Liver (tissue), 9 donors: ENCODE measurements around the gene SZT2. TPM values are rescaled to one million over a fixed set of nuclear protein-coding genes. Genes with fewer than 3 reads are reported as not detected.

ENCODE experiments used
- DNase-seq: peaks from one replicate; pipeline ENCODE4 v3.0.0-alpha.2; 2017; ENCODE audit warnings: low spot score
- H3K27ac ChIP-seq, 2 donors: one replicate each; pipeline ENCODE4 v1.7.0; 2013; ENCODE audit warnings: inconsistent platforms in 2 of 2, low read length in 2 of 2, control low read depth in 1 of 2, low read depth in 1 of 2, mild to moderate bottlenecking in 1 of 2
- H3K27me3 ChIP-seq, 4 donors: one replicate each; pipeline versions ENCODE4 v1.6.1 to v1.7.0; 2013; ENCODE audit warnings: low read length in 3 of 4, inconsistent platforms in 1 of 4, mild to moderate bottlenecking in 1 of 4, moderate library complexity in 1 of 4; ENCODE audit not compliant: control insufficient read depth in 4 of 4, insufficient read depth in 4 of 4
- H3K36me3 ChIP-seq, 4 donors: one replicate each; pipeline versions ENCODE4 v1.6.1 to v1.7.0; 2013; ENCODE audit warnings: low read length in 3 of 4, mild to moderate bottlenecking in 3 of 4, low read depth in 1 of 4, moderate library complexity in 1 of 4; ENCODE audit not compliant: control insufficient read depth in 4 of 4, insufficient read depth in 3 of 4
- H3K4me1 ChIP-seq, 4 donors: one replicate each; pipeline versions ENCODE4 v1.6.1 to v1.7.0; 2013; ENCODE audit warnings: low read length in 3 of 4, mild to moderate bottlenecking in 3 of 4, moderate library complexity in 1 of 4; ENCODE audit not compliant: control insufficient read depth in 4 of 4, insufficient read depth in 4 of 4
- H3K4me3 ChIP-seq, 3 donors: one replicate each; pipeline versions ENCODE4 v1.6.1 to v1.7.0; 2013; ENCODE audit warnings: low read length in 3 of 3, control low read depth in 1 of 3, low read depth in 1 of 3, mild to moderate bottlenecking in 1 of 3
- H3K9ac ChIP-seq, 2 donors: one replicate each; pipeline ENCODE4 v1.7.0; 2013; ENCODE audit warnings: low read length in 2 of 2, mild to moderate bottlenecking in 2 of 2, moderate library complexity in 2 of 2, control low read depth in 1 of 2, low read depth in 1 of 2
- H3K9me3 ChIP-seq, 4 donors: one replicate each; pipeline versions ENCODE4 v1.6.1 to v1.7.0; 2013; ENCODE audit warnings: low read length in 3 of 4; ENCODE audit not compliant: control insufficient read depth in 4 of 4
- CTCF ChIP-seq: fragments of 150-350 bp; IDR thresholded peaks from 2 replicates; pipeline ENCODE4 v1.5.1; 2017; ENCODE audit warnings: improper control_type of control experiment, low read depth, low read length; ENCODE audit not compliant: missing input control
- EGR1 ChIP-seq, 2 donors: IDR thresholded peaks; 2 replicates each; pipeline ENCODE4 v1.6.1; 2016 to 2018; ENCODE audit warnings: antibody characterized with exemption in 2 of 2, low read depth in 2 of 2
- FOXA2 ChIP-seq: IDR thresholded peaks from 2 replicates; pipeline ENCODE4 v1.6.1; 2016; ENCODE audit warnings: antibody characterized with exemption
- GABPA ChIP-seq, 2 donors: IDR thresholded peaks in 1 of 2; conservative IDR thresholded peaks in 1 of 2; 2 replicates each; pipeline ENCODE4 v1.6.1; 2016; ENCODE audit warnings: antibody characterized with exemption in 2 of 2, mild to moderate bottlenecking in 1 of 2, moderate library complexity in 1 of 2
- JUND ChIP-seq, 2 donors: IDR thresholded peaks; 2 replicates each; pipeline ENCODE4 v1.6.1; 2016; ENCODE audit warnings: antibody characterized with exemption in 2 of 2
- MAX ChIP-seq: IDR thresholded peaks from 2 replicates; pipeline ENCODE4 v1.6.1; 2016; ENCODE audit warnings: antibody characterized with exemption
- RAD21 ChIP-seq, 2 donors: IDR thresholded peaks; 2 replicates each; pipeline ENCODE4 v1.6.1; 2016; ENCODE audit warnings: antibody characterized with exemption in 2 of 2, mild to moderate bottlenecking in 2 of 2
- RXRA ChIP-seq, 2 donors: IDR thresholded peaks; 2 replicates each; pipeline ENCODE4 v1.6.1; 2017 to 2018; ENCODE audit warnings: antibody characterized with exemption in 2 of 2, mild to moderate bottlenecking in 1 of 2
- SP1 ChIP-seq: IDR thresholded peaks from 2 replicates; pipeline ENCODE4 v1.6.1; 2018; ENCODE audit warnings: antibody characterized with exemption, mild to moderate bottlenecking
- TAF1 ChIP-seq: conservative IDR thresholded peaks from 2 replicates; pipeline ENCODE4 v1.6.1; 2016; ENCODE audit warnings: antibody characterized with exemption, mild to moderate bottlenecking
- WGBS: extraction: QIAGEN DNeasy Blood & Tissue Kit; methylation state at CpG from one replicate; pipeline ENCODE4 v1.1.7; 2013; 5-methylcytosine and 5-hydroxymethylcytosine counted together
- polyA plus RNA-seq, 2 donors: library from polyadenylated mRNA; stranded (reverse) in 1 of 2; unstranded in 1 of 2; fragments of 200-250 nt in 1 of 2; fragments of >200 nt in 1 of 2; fragmentation: Nextera tagmentation in 1 of 2; extraction: Ambion mirVana in 1 of 2; gene quantifications; one replicate each; pipeline versions ENCODE4 v1.2.1 to v1.2.3, GENCODE V29; 2013 to 2015
- total RNA-seq, 2 donors: library from RNA; depleted of rRNA; stranded (reverse); fragments of >200 nt; gene quantifications; one replicate each; pipeline ENCODE4 v1.2.3, GENCODE V29; 2014
- TF ChIP-seq, protein P1 (sequence below): IDR thresholded peaks from 2 replicates; pipeline ENCODE4 v1.6.1; 2016; ENCODE audit warnings: antibody characterized with exemption
- TF ChIP-seq, protein P2 (sequence below): IDR thresholded peaks from 2 replicates; pipeline ENCODE4 v1.6.1; 2016; ENCODE audit warnings: antibody characterized with exemption
- donor health status: healthy.
- donor health status: healthy.
- donor health status: healthy.
- donor health status: healthy.
- donor health status: healthy.

The SZT2 gene
- total and polyA plus RNA-seq, 4 donors: 4.8 to 31.0 (median 11.9) TPM

DNA sequence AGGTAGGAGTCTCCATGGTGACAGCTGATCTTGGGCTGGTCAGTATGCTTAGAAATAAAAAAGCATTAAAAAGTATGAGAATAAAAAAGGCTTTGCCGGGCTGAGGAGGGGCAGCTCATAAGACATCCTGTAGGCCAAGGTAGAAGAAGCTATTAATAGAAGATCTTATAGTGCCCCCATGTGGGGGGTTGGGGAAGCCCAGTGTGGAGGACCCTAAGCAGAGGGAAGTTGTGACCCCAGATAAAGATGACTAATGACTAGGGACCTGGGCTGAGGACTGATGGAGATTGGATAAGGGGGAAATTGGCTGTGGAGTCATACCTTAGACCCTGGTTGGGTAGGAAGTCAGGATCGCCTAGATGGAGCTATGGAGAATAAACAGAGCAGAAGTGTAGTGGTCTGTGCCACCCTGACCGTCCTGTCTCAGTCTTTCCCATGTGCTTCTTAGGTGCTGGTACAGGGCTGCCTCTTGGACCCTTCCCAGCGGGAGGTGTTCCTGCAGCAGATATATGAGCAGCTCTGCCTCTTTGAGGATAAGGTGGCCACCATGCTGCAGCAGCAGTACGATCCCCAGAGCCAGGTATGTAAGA, 25.0 kb downstream of the SZT2 start:
- Histone ChIP-seq H3K9me3 (no peaks in the 10 kb centered on the region), H3K9ac (no peak overlapping the region), H3K4me3 (no peak overlapping the region), H3K27ac (no peak overlapping the region), H3K4me1 (no peaks in the 10 kb centered on the region), H3K27me3 (no peaks in the 10 kb centered on the region), H3K36me3 (peaks cover 3 to 40% (median 24%) of the 10 kb centered on the region in 4 donors)
- peak; percentile 78 for DNase-seq
- WGBS: 78% methylated on average over 5 of the region's 5 CpGs
- TF ChIP-seq RAD21 (IDR thresholded peaks at IDR 0.05) (peak; percentile 81 to 84), CTCF (peak; percentile 68), EGR1 (IDR thresholded peaks at IDR 0.05; ENCODE audit: low read depth in 2 of 2) (no peak)

GRCh38 chr1:43415901-43416300, 26.2 kb downstream of the SZT2 start:
- no peaks in the 10 kb centered on the region for H3K27me3 ChIP-seq
- no peaks in the 10 kb centered on the region for H3K9me3 ChIP-seq
- H3K4me3 ChIP-seq: no peak overlapping the region
- no peak for DNase-seq
- H3K4me1 ChIP-seq: no peaks in the 10 kb centered on the region
- no peak overlapping the region for H3K9ac ChIP-seq
- TF ChIP-seq MAX (no peak), TAF1 (no peak), GABPA (IDR thresholded peaks at IDR 0.05 in 1 of 2, conservative IDR thresholded peaks at IDR 0.05 in 1 of 2) (no peak), RAD21 (IDR thresholded peaks at IDR 0.05) (no peak), FOXA2 (no peak), RXRA (IDR thresholded peaks at IDR 0.05) (no peak)
- TF ChIP-seq, protein P1, sequence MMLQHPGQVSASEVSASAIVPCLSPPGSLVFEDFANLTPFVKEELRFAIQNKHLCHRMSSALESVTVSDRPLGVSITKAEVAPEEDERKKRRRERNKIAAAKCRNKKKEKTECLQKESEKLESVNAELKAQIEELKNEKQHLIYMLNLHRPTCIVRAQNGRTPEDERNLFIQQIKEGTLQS: no peak
- 82% methylated on average over 5 of the region's 5 CpGs for WGBS
- peaks cover 10 to 51% (median 36%) of the 10 kb centered on the region in 4 donors for H3K36me3 ChIP-seq
- H3K27ac ChIP-seq: no peak overlapping the region

- 95% methylated on average over 4 of the region's 4 CpGs for WGBS
- peaks cover 14 to 66% (median 53%) of the 10 kb centered on the region in 4 donors for H3K36me3 ChIP-seq
- H3K4me3 ChIP-seq: no peak overlapping the region
- no peak overlapping the region for H3K27ac ChIP-seq
- H3K9ac ChIP-seq: no peak overlapping the region
- H3K9me3 ChIP-seq: no peaks in the 10 kb centered on the region
- DNase-seq: no peak
- H3K27me3 ChIP-seq: no peaks in the 10 kb centered on the region
- TF ChIP-seq TAF1: no peak
- TF ChIP-seq SP1: no peak
- no peak for TF ChIP-seq JUND (IDR thresholded peaks at IDR 0.05)
- TF ChIP-seq, protein P2, sequence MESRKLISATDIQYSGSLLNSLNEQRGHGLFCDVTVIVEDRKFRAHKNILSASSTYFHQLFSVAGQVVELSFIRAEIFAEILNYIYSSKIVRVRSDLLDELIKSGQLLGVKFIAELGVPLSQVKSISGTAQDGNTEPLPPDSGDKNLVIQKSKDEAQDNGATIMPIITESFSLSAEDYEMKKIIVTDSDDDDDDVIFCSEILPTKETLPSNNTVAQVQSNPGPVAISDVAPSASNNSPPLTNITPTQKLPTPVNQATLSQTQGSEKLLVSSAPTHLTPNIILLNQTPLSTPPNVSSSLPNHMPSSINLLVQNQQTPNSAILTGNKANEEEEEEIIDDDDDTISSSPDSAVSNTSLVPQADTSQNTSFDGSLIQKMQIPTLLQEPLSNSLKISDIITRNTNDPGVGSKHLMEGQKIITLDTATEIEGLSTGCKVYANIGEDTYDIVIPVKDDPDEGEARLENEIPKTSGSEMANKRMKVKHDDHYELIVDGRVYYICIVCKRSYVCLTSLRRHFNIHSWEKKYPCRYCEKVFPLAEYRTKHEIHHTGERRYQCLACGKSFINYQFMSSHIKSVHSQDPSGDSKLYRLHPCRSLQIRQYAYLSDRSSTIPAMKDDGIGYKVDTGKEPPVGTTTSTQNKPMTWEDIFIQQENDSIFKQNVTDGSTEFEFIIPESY: no peak
- TF ChIP-seq CTCF: no peak
- H3K4me1 ChIP-seq: no peaks in the 10 kb centered on the region
Measured at GRCh38 chr1:43418858-43419257, 29.2 kb downstream of the SZT2 start.
